ENCODE data around the gene AIM2.

GRCh38 chr1:159079525-159079924, 3.0 kb upstream of the AIM2 start:
- TF ChIP-seq CTCF (conservative IDR thresholded peaks at IDR 0.05) (no peak), ZFX (IDR thresholded peaks at IDR 0.05) (no peak)
